ENCODE results near the gene KCTD17. TPM values are rescaled to one million over a fixed set of nuclear protein-coding genes. Genes with fewer than 3 reads are reported as not detected.

The KCTD17 gene
- total RNA-seq, 4 donors from 2014 or later, result 7.4 to 24.7 (median 20.2) TPM

GRCh38 chr22:37100589-37101127 lies 49.1 kb downstream of the KCTD17 start:
- no peak overlapping the region for H3K27ac ChIP-seq
- H3K36me3 ChIP-seq, result no peaks in the 10 kb centered on the region
- H3K27me3 ChIP-seq, result peaks cover 0 to 55% of the 10 kb centered on the region in 2 donors
- DNase-seq (ENCODE audit: low spot score in 2 of 2), result no peak
- TF ChIP-seq CTCF (IDR thresholded peaks at IDR 0.05) (no peak), POLR2A (IDR thresholded peaks at IDR 0.05) (no peak), EP300 (IDR thresholded peaks at IDR 0.05) (no peak)
- 58 to 68% methylated on average over 8 of the region's 8 CpGs for WGBS, 2 donors
- no peak overlapping the region for H3K4me3 ChIP-seq
- no peaks in the 10 kb centered on the region for H3K9me3 ChIP-seq
- H3K4me1 ChIP-seq, result no peaks in the 10 kb centered on the region

- Histone ChIP-seq H3K4me3 (no peak overlapping the region), H3K36me3 (no peaks in the 10 kb centered on the region), H3K27ac (no peak overlapping the region), H3K9me3 (no peaks in the 10 kb centered on the region), H3K4me1 (no peaks in the 10 kb centered on the region), H3K27me3 (peaks cover 0 to 47% of the 10 kb centered on the region in 2 donors)
- no peak for DNase-seq (ENCODE audit: low spot score in 2 of 2)
- TF ChIP-seq EP300 (IDR thresholded peaks at IDR 0.05) (no peak), CTCF (IDR thresholded peaks at IDR 0.05) (no peak), POLR2A (IDR thresholded peaks at IDR 0.05) (no peak)
- 78 to 84% methylated on average over 9 to 10 of the region's 10 CpGs for WGBS, 2 donors
Observed at GRCh38 chr22:37101311-37102066, 49.9 kb downstream of the KCTD17 start.

- no peak for TF ChIP-seq POLR2A (IDR thresholded peaks at IDR 0.05)
- TF ChIP-seq EP300 (IDR thresholded peaks at IDR 0.05), result no peak
- TF ChIP-seq CTCF (IDR thresholded peaks at IDR 0.05), result no peak
- Histone ChIP-seq H3K27me3 (peaks cover 0 to 34% of the 10 kb centered on the region in 2 donors), H3K9me3 (no peaks in the 10 kb centered on the region), H3K36me3 (no peaks in the 10 kb centered on the region), H3K27ac (no peak overlapping the region), H3K4me1 (no peaks in the 10 kb centered on the region), H3K4me3 (no peak overlapping the region)
- WGBS, 2 donors, result 57 to 60% methylated on average over 18 of the region's 18 CpGs
- DNase-seq (ENCODE audit: low spot score in 2 of 2), result no peak
Observed at GRCh38 chr22:37103151-37103550, 51.6 kb downstream of the KCTD17 start.

- Histone ChIP-seq H3K27ac (no peak overlapping the region), H3K9me3 (no peaks in the 10 kb centered on the region), H3K4me1 (no peaks in the 10 kb centered on the region), H3K4me3 (no peak overlapping the region), H3K27me3 (peaks cover 0 to 27% of the 10 kb centered on the region in 2 donors), H3K36me3 (no peaks in the 10 kb centered on the region)
- 52 to 53% methylated on average over 14 of the region's 14 CpGs for WGBS, 2 donors
- no peak for TF ChIP-seq CTCF (IDR thresholded peaks at IDR 0.05)
- TF ChIP-seq POLR2A (IDR thresholded peaks at IDR 0.05), result no peak
- TF ChIP-seq EP300 (IDR thresholded peaks at IDR 0.05), result no peak
- no peak for DNase-seq (ENCODE audit: low spot score in 2 of 2)
Observed at GRCh38 chr22:37103656-37104452, 52.3 kb downstream of the KCTD17 start.

GRCh38 chr22:37105154-37105553 lies 53.6 kb downstream of the KCTD17 start:
- WGBS, 2 donors, result 13 to 19% methylated on average over 7 of the region's 7 CpGs
- no peak overlapping the region for H3K4me3 ChIP-seq
- H3K36me3 ChIP-seq, result no peaks in the 10 kb centered on the region
- H3K9me3 ChIP-seq, result no peaks in the 10 kb centered on the region
- H3K4me1 ChIP-seq, result no peaks in the 10 kb centered on the region
- H3K27ac ChIP-seq, result no peak overlapping the region
- no peak for DNase-seq (ENCODE audit: low spot score in 2 of 2)
- TF ChIP-seq POLR2A (IDR thresholded peaks at IDR 0.05), result no peak
- no peak for TF ChIP-seq EP300 (IDR thresholded peaks at IDR 0.05)
- no peak for TF ChIP-seq CTCF (IDR thresholded peaks at IDR 0.05)
- peaks cover 0 to 23% of the 10 kb centered on the region in 2 donors for H3K27me3 ChIP-seq

Measured in tibial nerve (tissue), 4 donors.